HCT116 (cell line): Measurements from ENCODE around the gene NSUN4. TPM values are rescaled to one million over a fixed set of nuclear protein-coding genes. Genes with fewer than 3 reads are reported as not detected.

Experiments
- ATAC-seq: fragments of 200-7000 bp; cut with Tn5 transposase; 2 replicates; pipeline ENCODE4 v1.9.1; 2020; ENCODE audit warnings: mild to moderate bottlenecking, moderate library complexity
- BruUV-seq: library from RNA; stranded (reverse); fragments of 400-500 nt; replicated peaks from 2 replicates; lab custom pipeline; 2021; lab: Mats Ljungman, UMichigan
- CTCF ChIA-PET: fragments of 300-600 bp; sonication (Branson Sonifier 250); formaldehyde crosslinking; loops from one replicate; lab custom pipeline; 2021; ENCODE audit warnings: antibody characterized with exemption; lab: Charles Lee
- POLR2A ChIA-PET: fragments of 300-600, 350-600 bp; sonication (Branson Sonifier 250); formaldehyde crosslinking; loops from one replicate; lab custom pipeline; 2021; ENCODE audit warnings: antibody characterized with exemption; lab: Charles Lee
- RAD21 ChIA-PET, 2 experiments: fragments of 300-600 bp; sonication (Branson Sonifier 250); formaldehyde crosslinking; loops; one replicate each; lab custom pipeline; 2023; ENCODE audit warnings: low total read pairs in 2 of 2; ENCODE audit not compliant: uncharacterized antibody in 2 of 2, unreplicated experiment in 2 of 2, low non-redundant PET in 1 of 2; lab: Charles Lee
- DNase-seq: peaks from one replicate; pipeline ENCODE4 v3.0.0-alpha.2; 2010; ENCODE audit warnings: low read depth, low spot score
- H2AFZ ChIP-seq: fragments of 200-600 bp; shearing (Covaris generic), sonication (generic); 2 replicates; pipeline ENCODE4 v1.6.1; 2017; ENCODE audit warnings: low read depth, mixed run types, mixed read lengths, antibody characterized with exemption, low read length; ENCODE audit not compliant: poor library complexity, severe bottlenecking
- H3K27ac ChIP-seq: 2 replicates; pipeline ENCODE4 v1.5.1; 2012; ENCODE audit warnings: low read depth, low read length
- H3K27me3 ChIP-seq: fragments of 200-600 bp; sonication (generic); 2 replicates; pipeline ENCODE4 v1.6.1; 2016; ENCODE audit warnings: mixed run types, low read length, mixed read lengths; ENCODE audit not compliant: insufficient read depth
- H3K36me3 ChIP-seq, 2 experiments: fragments of 200-500 bp in 1 of 2; fragments of 200-600 bp in 1 of 2; sonication (Bioruptor generic) in 1 of 2; sonication (generic) in 1 of 2; 2 replicates each; pipeline versions ENCODE4 v1.5.1 to v1.6.1; 2014 to 2016; ENCODE audit warnings: low read length in 2 of 2, inconsistent platforms in 1 of 2, mixed read lengths in 1 of 2, mixed run types in 1 of 2; ENCODE audit not compliant: insufficient read depth in 2 of 2, control insufficient read depth in 1 of 2
- H3K4me1 ChIP-seq, 2 experiments: fragments of 200-600 bp in 1 of 2; sonication (generic) in 1 of 2; 2 replicates each; pipeline versions ENCODE4 v1.5.1 to v1.6.1; 2012 to 2017; ENCODE audit warnings: low read length in 2 of 2, inconsistent platforms in 1 of 2, mild to moderate bottlenecking in 1 of 2, mixed read lengths in 1 of 2, mixed run types in 1 of 2, moderate library complexity in 1 of 2; ENCODE audit not compliant: insufficient read depth in 2 of 2, control insufficient read depth in 1 of 2
- H3K4me2 ChIP-seq: fragments of 200-600 bp; sonication (generic); 2 replicates; pipeline ENCODE4 v1.6.1; 2017; ENCODE audit warnings: mixed run types, low read length, mixed read lengths
- H3K4me3 ChIP-seq, 2 experiments: fragments of 200-600 bp in 1 of 2; sonication (generic) in 1 of 2; replicated peaks in 1 of 2; 2 replicates each; pipeline ENCODE4 v1.5.1; 2011 to 2016; ENCODE audit warnings: low read length in 2 of 2, control low read depth in 1 of 2, low read depth in 1 of 2, mild to moderate bottlenecking in 1 of 2, mixed read lengths in 1 of 2, mixed run types in 1 of 2
- H3K79me2 ChIP-seq: fragments of 200-600 bp; sonication (generic); 2 replicates; pipeline ENCODE4 v1.6.1; 2017; ENCODE audit warnings: mild to moderate bottlenecking, mixed run types, low read length, moderate library complexity, mixed read lengths; ENCODE audit not compliant: insufficient read depth
- H3K9ac ChIP-seq: fragments of 200-600 bp; sonication (generic); 2 replicates; pipeline ENCODE4 v1.6.1; 2016; ENCODE audit warnings: low read length, mixed read lengths
- H3K9me2 ChIP-seq: fragments of 200-600 bp; sonication (generic), shearing (Covaris generic); 2 replicates; pipeline ENCODE4 v1.6.1; 2017; ENCODE audit warnings: mixed run types, mild to moderate bottlenecking, moderate library complexity; ENCODE audit not compliant: insufficient read depth
- H3K9me3 ChIP-seq, 2 experiments: fragments of 200-500 bp in 1 of 2; fragments of 200-600 bp in 1 of 2; sonication (Bioruptor generic) in 1 of 2; sonication (generic) in 1 of 2; 2 replicates each; pipeline ENCODE4 v1.6.1; 2014 to 2017; ENCODE audit warnings: low read length in 2 of 2, mixed read lengths in 2 of 2, inconsistent platforms in 1 of 2, low read depth in 1 of 2, mild to moderate bottlenecking in 1 of 2, mixed run types in 1 of 2, moderate library complexity in 1 of 2; ENCODE audit not compliant: control insufficient read depth in 1 of 2, insufficient read depth in 1 of 2
- H4K20me1 ChIP-seq: fragments of 200-600 bp; sonication (generic), shearing (Covaris generic); 2 replicates; pipeline ENCODE4 v1.6.1; 2017; ENCODE audit warnings: mixed run types, mild to moderate bottlenecking, moderate library complexity; ENCODE audit not compliant: insufficient read depth
- CEBPB ChIP-seq: IDR thresholded peaks from 2 replicates; pipeline ENCODE4 v1.6.1; 2012; ENCODE audit warnings: low read depth
- EGR1 ChIP-seq: IDR thresholded peaks from 2 replicates; pipeline ENCODE4 v1.6.1; 2012; ENCODE audit warnings: low read depth
- ELF1 ChIP-seq: IDR thresholded peaks from 2 replicates; pipeline ENCODE4 v1.6.1; 2012; ENCODE audit warnings: low read depth, borderline replicate concordance
- EZH2 ChIP-seq: fragments of 200-600 bp; sonication (generic); IDR thresholded peaks from 2 replicates; pipeline ENCODE4 v1.6.1; 2017; ENCODE audit warnings: antibody characterized with exemption, mixed run types
- EZH2phosphoT487 ChIP-seq: fragments of 200-600 bp; IDR thresholded peaks from 2 replicates; pipeline ENCODE4 v1.6.1; 2018; ENCODE audit warnings: antibody characterized with exemption, borderline replicate concordance
- FOSL1 ChIP-seq: IDR thresholded peaks from 2 replicates; pipeline ENCODE4 v1.6.1; 2012; ENCODE audit warnings: low read depth
- JUND ChIP-seq: IDR thresholded peaks from 2 replicates; pipeline ENCODE4 v1.6.1; 2012
- MAX ChIP-seq: IDR thresholded peaks from 2 replicates; pipeline ENCODE4 v1.6.1; 2012
- POLR2A ChIP-seq: IDR thresholded peaks from 2 replicates; pipeline ENCODE4 v1.7.0; 2011; ENCODE audit warnings: borderline replicate concordance; ENCODE audit not compliant: insufficient read depth, insufficient read length; ENCODE audit errors: extremely low read depth
- POLR2AphosphoS5 ChIP-seq: IDR thresholded peaks from 2 replicates; pipeline ENCODE4 v1.6.1; 2011; ENCODE audit warnings: mild to moderate bottlenecking, low read depth, low read length, moderate library complexity
- REST ChIP-seq: IDR thresholded peaks from 2 replicates; pipeline ENCODE4 v1.6.1; 2012; ENCODE audit warnings: low read depth
- SIN3A ChIP-seq: IDR thresholded peaks from 2 replicates; pipeline ENCODE4 v1.6.1; 2012; ENCODE audit warnings: low read depth
- SP1 ChIP-seq: IDR thresholded peaks from 2 replicates; pipeline ENCODE4 v1.6.1; 2012; ENCODE audit warnings: low read depth
- SRF ChIP-seq: IDR thresholded peaks from 2 replicates; pipeline ENCODE4 v1.6.1; 2012; ENCODE audit warnings: low read depth
- TCF7L2 ChIP-seq: IDR thresholded peaks from 2 replicates; pipeline ENCODE4 v1.7.0; 2011; ENCODE audit warnings: borderline replicate concordance, inconsistent platforms; ENCODE audit not compliant: insufficient read depth, insufficient read length; ENCODE audit errors: extremely low read depth
- ZFX ChIP-seq: fragments of 450-650 bp; IDR thresholded peaks from 2 replicates; pipeline ENCODE4 v1.6.1; 2017
- ZNF274 ChIP-seq: fragments of 200-500 bp; sonication (Bioruptor generic); IDR thresholded peaks from 2 replicates; pipeline ENCODE4 v1.6.1; 2014; ENCODE audit warnings: mild to moderate bottlenecking, low read depth, low read length, inconsistent platforms
- intact Hi-C: fragments of 100-400 bp; cut with micrococcal nuclease; formaldehyde crosslinking; loops from 2 replicates; pipeline ENCODE4 v1.10.0; 2022
- total RNA-seq: library from RNA; stranded (reverse); gene quantifications from one replicate; pipeline ENCODE4 v1.2.1, GENCODE V29; 2021; ENCODE audit not compliant: unreplicated experiment
- TF ChIP-seq, protein P1 (sequence below): IDR thresholded peaks from 2 replicates; pipeline ENCODE4 v1.6.1; 2012
- TF ChIP-seq, protein P2 (sequence below): IDR thresholded peaks from 2 replicates; pipeline ENCODE4 v1.6.1; 2011; ENCODE audit warnings: mild to moderate bottlenecking, low read length, moderate library complexity; ENCODE audit not compliant: insufficient replicate concordance; ENCODE audit errors: extremely low read depth

Gene NSUN4
- total RNA-seq, 1 experiment from 2014 or later: 27.8 TPM

GRCh38 chr1:46405724-46406123 lies 65.1 kb downstream of the NSUN4 start:
- no peaks in the 10 kb centered on the region for H3K9me3 ChIP-seq
- peaks cover 8 to 18% of the 10 kb centered on the region in 2 experiments; a peak in 3 of 4 replicates for H3K4me1 ChIP-seq
- ChIA-PET RAD21 (no interaction called here), POLR2A (no interaction called here), CTCF (no interaction called here)
- no peak overlapping the region for H3K4me3 ChIP-seq
- H3K79me2 ChIP-seq: no peaks in the 10 kb centered on the region
- H4K20me1 ChIP-seq: no peaks in the 10 kb centered on the region
- no peak for DNase-seq
- H3K9me2 ChIP-seq: no peaks in the 10 kb centered on the region
- H3K9ac ChIP-seq: no peak overlapping the region
- BruUV-seq: no TSS peak
- no peaks in the 10 kb centered on the region for H3K27me3 ChIP-seq
- TF ChIP-seq REST (no peak), EZH2phosphoT487 (no peak), TCF7L2 (no peak), ZNF274 (no peak), POLR2AphosphoS5 (no peak), SRF (no peak), POLR2A (no peak), ELF1 (no peak), CEBPB (no peak), ZFX (no peak), JUND (no peak), EZH2 (no peak), MAX (no peak), EGR1 (no peak), SP1 (no peak), FOSL1 (no peak), SIN3A (no peak)
- TF ChIP-seq, protein P1, sequence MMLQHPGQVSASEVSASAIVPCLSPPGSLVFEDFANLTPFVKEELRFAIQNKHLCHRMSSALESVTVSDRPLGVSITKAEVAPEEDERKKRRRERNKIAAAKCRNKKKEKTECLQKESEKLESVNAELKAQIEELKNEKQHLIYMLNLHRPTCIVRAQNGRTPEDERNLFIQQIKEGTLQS: no peak
- TF ChIP-seq, protein P2, sequence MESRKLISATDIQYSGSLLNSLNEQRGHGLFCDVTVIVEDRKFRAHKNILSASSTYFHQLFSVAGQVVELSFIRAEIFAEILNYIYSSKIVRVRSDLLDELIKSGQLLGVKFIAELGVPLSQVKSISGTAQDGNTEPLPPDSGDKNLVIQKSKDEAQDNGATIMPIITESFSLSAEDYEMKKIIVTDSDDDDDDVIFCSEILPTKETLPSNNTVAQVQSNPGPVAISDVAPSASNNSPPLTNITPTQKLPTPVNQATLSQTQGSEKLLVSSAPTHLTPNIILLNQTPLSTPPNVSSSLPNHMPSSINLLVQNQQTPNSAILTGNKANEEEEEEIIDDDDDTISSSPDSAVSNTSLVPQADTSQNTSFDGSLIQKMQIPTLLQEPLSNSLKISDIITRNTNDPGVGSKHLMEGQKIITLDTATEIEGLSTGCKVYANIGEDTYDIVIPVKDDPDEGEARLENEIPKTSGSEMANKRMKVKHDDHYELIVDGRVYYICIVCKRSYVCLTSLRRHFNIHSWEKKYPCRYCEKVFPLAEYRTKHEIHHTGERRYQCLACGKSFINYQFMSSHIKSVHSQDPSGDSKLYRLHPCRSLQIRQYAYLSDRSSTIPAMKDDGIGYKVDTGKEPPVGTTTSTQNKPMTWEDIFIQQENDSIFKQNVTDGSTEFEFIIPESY: no peak
- 0 out of 4 replicates have a peak, but pooled peaks cover 0 to 4% of the 10 kb centered on the region in 2 experiments for H3K36me3 ChIP-seq
- no peak for ATAC-seq
- no peak overlapping the region for H3K4me2 ChIP-seq
- no peak overlapping the region for H3K27ac ChIP-seq
- H2AFZ ChIP-seq: no peak overlapping the region
- intact Hi-C loops: loop anchor here (1.0 kb wide), 2 partner anchors 72 to 123 kb away; no protein-coding TSS in a partner anchor
